Ishikawa (cell line): ENCODE measurements around the gene CHGA.

ENCODE experiments used
- CEBPB ChIP-seq: IDR thresholded peaks from 2 replicates; pipeline ENCODE4 v1.6.1; 2012
- EGR1 ChIP-seq: IDR thresholded peaks from 2 replicates; pipeline ENCODE4 v1.6.1; 2012
- FOXM1 ChIP-seq: IDR thresholded peaks from 2 replicates; pipeline ENCODE4 v1.6.1; 2012; ENCODE audit warnings: low read depth, borderline replicate concordance
- TCF12 ChIP-seq: IDR thresholded peaks from 2 replicates; pipeline ENCODE4 v1.6.1; 2012; ENCODE audit warnings: low read depth

DNA sequence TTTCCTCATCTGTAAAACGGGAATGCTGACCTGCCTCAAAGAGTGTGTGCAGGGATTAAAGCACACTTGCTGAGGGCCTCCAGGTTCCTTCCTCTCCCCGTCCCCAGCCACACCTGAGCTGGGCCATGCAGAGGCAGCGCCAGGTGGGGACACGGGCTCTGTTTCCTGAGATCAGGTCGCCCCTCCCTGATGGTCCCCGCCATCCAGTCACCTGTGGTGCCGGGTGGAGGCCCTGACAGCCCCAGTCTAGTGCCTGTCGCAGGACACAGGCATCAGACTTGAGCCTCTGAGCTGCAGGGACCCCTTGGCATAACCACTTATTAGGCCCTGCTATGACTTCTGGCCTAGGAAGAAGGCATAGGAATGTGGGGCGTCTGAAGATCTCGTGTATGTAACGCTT is 12.5 kb downstream of the CHGA start:
- TF ChIP-seq TCF12 (no peak), FOXM1 (no peak), CEBPB (no peak), EGR1 (no peak)
